ENCODE data around the gene ANO4.

DNA sequence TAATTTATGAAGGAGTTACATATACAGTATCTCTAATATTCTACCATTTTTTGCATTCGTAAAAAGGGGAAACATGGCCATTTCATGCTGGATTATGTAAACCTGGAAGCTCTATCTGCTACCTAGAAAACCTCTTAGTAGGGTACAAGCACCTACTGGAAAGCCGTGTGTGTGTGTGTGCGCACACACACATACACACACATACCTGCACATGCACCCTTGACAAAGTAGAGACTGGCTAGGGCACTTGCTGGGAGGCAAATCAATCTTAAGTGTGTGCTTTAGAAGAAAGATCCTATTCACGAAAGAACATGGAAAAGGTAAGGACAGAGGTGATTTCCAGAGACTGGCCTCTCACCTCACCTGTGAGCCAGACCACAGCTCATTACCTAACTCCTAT, 224.6 kb downstream of the ANO4 start:
- TF ChIP-seq POLR2A (IDR thresholded peaks at IDR 0.05) (no peak), CTCF (IDR thresholded peaks at IDR 0.05 in 4 of 5, conservative IDR thresholded peaks at IDR 0.05 in 1 of 5) (no peak)

Data from gastrocnemius medialis (tissue), 4 donors.